Left ventricle myocardium superior (tissue), 1 donor: Measurements from ENCODE around the gene SLC16A12. TPM values are rescaled to one million over a fixed set of nuclear protein-coding genes. Genes with fewer than 3 reads are reported as not detected.

Experiments
- total RNA-seq: library from RNA; stranded (reverse); fragmentation: NEBNext Ultra II Directional; extraction: Animal tissue kit (Norgen Biotek cat#: 25700); gene quantifications from one replicate; pipeline ENCODE4 v1.2.1, GENCODE V29; 2021
- donor health status: DM: no; HTN: yes; CAD: no; lungs with severe emphysema.

SLC16A12 gene
- total RNA-seq, 1 donor from 2014 or later, result 1.1 TPM

Other genes with a start within 250 kb of the SLC16A12 start
- gene IFIT2, start 233.5 kb downstream of the SLC16A12 start, total RNA-seq, result 7.0 TPM
- gene IFIT3, start 207.6 kb downstream of the SLC16A12 start, total RNA-seq, result 8.8 TPM
- gene IFIT1B, start 157.5 kb downstream of the SLC16A12 start, total RNA-seq, result not detected
- gene IFIT1, start 143.0 kb downstream of the SLC16A12 start, total RNA-seq, result 48.0 TPM
- gene IFIT5, start 121.0 kb downstream of the SLC16A12 start, total RNA-seq, result 8.1 TPM
- 21.2 TPM for gene PANK1, start 109.6 kb upstream of the SLC16A12 start, total RNA-seq
- 3.7 TPM for gene KIF20B, start 166.0 kb upstream of the SLC16A12 start, total RNA-seq